ENCODE results near the gene PRSS12.

GRCh38 chr4:118372251-118372650, 19.4 kb upstream of the PRSS12 start:
- TF ChIP-seq SUZ12 (IDR thresholded peaks at IDR 0.05) (no peak), PKNOX1 (IDR thresholded peaks at IDR 0.05) (no peak), FOXK2 (IDR thresholded peaks at IDR 0.05) (no peak), ZNF384 (IDR thresholded peaks at IDR 0.05) (no peak), FOXM1 (IDR thresholded peaks at IDR 0.05; ENCODE audit: borderline replicate concordance) (no peak), SP1 (IDR thresholded peaks at IDR 0.05) (no peak), TARDBP (IDR thresholded peaks at IDR 0.05) (no peak), BHLHE40 (IDR thresholded peaks at IDR 0.05; ENCODE audit: borderline replicate concordance) (no peak), NFRKB (IDR thresholded peaks at IDR 0.05) (no peak), CTBP1 (IDR thresholded peaks at IDR 0.05; ENCODE audit: borderline replicate concordance) (no peak), ELF4 (IDR thresholded peaks at IDR 0.05) (no peak), FOXA1 (IDR thresholded peaks at IDR 0.05) (no peak), L3MBTL2 (conservative IDR thresholded peaks at IDR 0.05) (no peak)

Measured in HEK293T (cell line).